ENCODE data around the gene PLCB1.

PLCB1 gene

GRCh38 chr20:8790442-8791074, 658.5 kb downstream of the PLCB1 start:
- no peaks in the 10 kb centered on the region for H3K4me1 ChIP-seq (ENCODE audit: insufficient read depth, low read length, poor library complexity, severe bottlenecking)
- no peak overlapping the region for H3K4me3 ChIP-seq (ENCODE audit: low read length, poor library complexity, severe bottlenecking)
- no peak overlapping the region for H3K4me2 ChIP-seq (ENCODE audit: low read depth, low read length, poor library complexity, severe bottlenecking)
- H4K20me1 ChIP-seq (ENCODE audit: insufficient read depth, low read length, poor library complexity, severe bottlenecking) = no peaks in the 10 kb centered on the region
- no peaks in the 10 kb centered on the region for H3K9me2 ChIP-seq (replicated peaks; ENCODE audit: low read depth, low read length)
- peak; percentile 100 for TF ChIP-seq CTCF (conservative IDR thresholded peaks at IDR 0.05; ENCODE audit: low read length)
- no peak for TF ChIP-seq EZH2phosphoT487 (IDR thresholded peaks at IDR 0.05; ENCODE audit: borderline replicate concordance)
- no peaks in the 10 kb centered on the region for H3K27me3 ChIP-seq (ENCODE audit: insufficient read depth, low read length, poor library complexity, severe bottlenecking)
- H3F3A ChIP-seq (ENCODE audit: low read depth) = 0 out of 2 replicates have a peak, but pooled peaks cover 3% of the 10 kb centered on the region
- H3K36me3 ChIP-seq (ENCODE audit: insufficient read depth, low read length) = peaks cover 27% of the 10 kb centered on the region; the same call in 1 of the 2 replicates
- H3K9ac ChIP-seq (ENCODE audit: low read depth, low read length, poor library complexity, severe bottlenecking) = no peak overlapping the region
- no peaks in the 10 kb centered on the region for H3K79me2 ChIP-seq (ENCODE audit: insufficient read depth, low read length)
- H3K9me3 ChIP-seq (ENCODE audit: insufficient read depth, low read depth, low read length) = no peaks in the 10 kb centered on the region
- H2AFZ ChIP-seq (ENCODE audit: low read length) = no peak overlapping the region

GRCh38 chr20:8795404-8795803, 663.3 kb downstream of the PLCB1 start:
- Histone ChIP-seq H3K4me3 (ENCODE audit: low read length, poor library complexity, severe bottlenecking) (no peak overlapping the region), H3K27me3 (ENCODE audit: insufficient read depth, low read length, poor library complexity, severe bottlenecking) (no peaks in the 10 kb centered on the region), H3K4me2 (ENCODE audit: low read depth, low read length, poor library complexity, severe bottlenecking) (no peak overlapping the region), H4K20me1 (ENCODE audit: insufficient read depth, low read length, poor library complexity, severe bottlenecking) (no peaks in the 10 kb centered on the region), H3K9me2 (replicated peaks; ENCODE audit: low read depth, low read length) (no peaks in the 10 kb centered on the region), H3K9me3 (ENCODE audit: insufficient read depth, low read depth, low read length) (no peaks in the 10 kb centered on the region), H3K36me3 (ENCODE audit: insufficient read depth, low read length) (peaks cover 11% of the 10 kb centered on the region; the same call in 1 of the 2 replicates), H3K79me2 (ENCODE audit: insufficient read depth, low read length) (no peaks in the 10 kb centered on the region), H2AFZ (ENCODE audit: low read length) (no peak overlapping the region), H3K9ac (ENCODE audit: low read depth, low read length, poor library complexity, severe bottlenecking) (no peak overlapping the region), H3F3A (ENCODE audit: low read depth) (no peaks in the 10 kb centered on the region), H3K4me1 (ENCODE audit: insufficient read depth, low read length, poor library complexity, severe bottlenecking) (no peaks in the 10 kb centered on the region)
- TF ChIP-seq EZH2phosphoT487 (IDR thresholded peaks at IDR 0.05; ENCODE audit: borderline replicate concordance) = no peak
- no peak for TF ChIP-seq CTCF (conservative IDR thresholded peaks at IDR 0.05; ENCODE audit: low read length)

- peaks cover 11% of the 10 kb centered on the region; the same call in 1 of the 2 replicates for H3K36me3 ChIP-seq (ENCODE audit: insufficient read depth, low read length)
- H2AFZ ChIP-seq (ENCODE audit: low read length) = no peak overlapping the region
- H3K4me1 ChIP-seq (ENCODE audit: insufficient read depth, low read length, poor library complexity, severe bottlenecking) = no peaks in the 10 kb centered on the region
- H4K20me1 ChIP-seq (ENCODE audit: insufficient read depth, low read length, poor library complexity, severe bottlenecking) = no peaks in the 10 kb centered on the region
- H3K9me3 ChIP-seq (ENCODE audit: insufficient read depth, low read depth, low read length) = no peaks in the 10 kb centered on the region
- no peaks in the 10 kb centered on the region for H3K79me2 ChIP-seq (ENCODE audit: insufficient read depth, low read length)
- no peak overlapping the region for H3K4me2 ChIP-seq (ENCODE audit: low read depth, low read length, poor library complexity, severe bottlenecking)
- no peaks in the 10 kb centered on the region for H3F3A ChIP-seq (ENCODE audit: low read depth)
- no peaks in the 10 kb centered on the region for H3K9me2 ChIP-seq (replicated peaks; ENCODE audit: low read depth, low read length)
- H3K9ac ChIP-seq (ENCODE audit: low read depth, low read length, poor library complexity, severe bottlenecking) = no peak overlapping the region
- TF ChIP-seq CTCF (conservative IDR thresholded peaks at IDR 0.05; ENCODE audit: low read length) (no peak), EZH2phosphoT487 (IDR thresholded peaks at IDR 0.05; ENCODE audit: borderline replicate concordance) (no peak)
- H3K4me3 ChIP-seq (ENCODE audit: low read length, poor library complexity, severe bottlenecking) = no peak overlapping the region
- H3K27me3 ChIP-seq (ENCODE audit: insufficient read depth, low read length, poor library complexity, severe bottlenecking) = no peaks in the 10 kb centered on the region
Measured at GRCh38 chr20:8796088-8796660, 664.1 kb downstream of the PLCB1 start.
